Liver (tissue), 9 donors: ENCODE measurements around the gene FLNB. TPM values are rescaled to one million over a fixed set of nuclear protein-coding genes. Genes with fewer than 3 reads are reported as not detected.

Experiments used
- DNase-seq: peaks from one replicate; pipeline ENCODE4 v3.0.0-alpha.2; 2017; ENCODE audit warnings: low spot score
- H3K27ac ChIP-seq, 2 donors: one replicate each; pipeline ENCODE4 v1.7.0; 2013; ENCODE audit warnings: inconsistent platforms in 2 of 2, low read length in 2 of 2, control low read depth in 1 of 2, low read depth in 1 of 2, mild to moderate bottlenecking in 1 of 2
- H3K27me3 ChIP-seq, 4 donors: one replicate each; pipeline versions ENCODE4 v1.6.1 to v1.7.0; 2013; ENCODE audit warnings: low read length in 3 of 4, inconsistent platforms in 1 of 4, mild to moderate bottlenecking in 1 of 4, moderate library complexity in 1 of 4; ENCODE audit not compliant: control insufficient read depth in 4 of 4, insufficient read depth in 4 of 4
- H3K36me3 ChIP-seq, 4 donors: one replicate each; pipeline versions ENCODE4 v1.6.1 to v1.7.0; 2013; ENCODE audit warnings: low read length in 3 of 4, mild to moderate bottlenecking in 3 of 4, low read depth in 1 of 4, moderate library complexity in 1 of 4; ENCODE audit not compliant: control insufficient read depth in 4 of 4, insufficient read depth in 3 of 4
- H3K4me1 ChIP-seq, 4 donors: one replicate each; pipeline versions ENCODE4 v1.6.1 to v1.7.0; 2013; ENCODE audit warnings: low read length in 3 of 4, mild to moderate bottlenecking in 3 of 4, moderate library complexity in 1 of 4; ENCODE audit not compliant: control insufficient read depth in 4 of 4, insufficient read depth in 4 of 4
- H3K4me3 ChIP-seq, 3 donors: one replicate each; pipeline versions ENCODE4 v1.6.1 to v1.7.0; 2013; ENCODE audit warnings: low read length in 3 of 3, control low read depth in 1 of 3, low read depth in 1 of 3, mild to moderate bottlenecking in 1 of 3
- H3K9ac ChIP-seq, 2 donors: one replicate each; pipeline ENCODE4 v1.7.0; 2013; ENCODE audit warnings: low read length in 2 of 2, mild to moderate bottlenecking in 2 of 2, moderate library complexity in 2 of 2, control low read depth in 1 of 2, low read depth in 1 of 2
- H3K9me3 ChIP-seq, 4 donors: one replicate each; pipeline versions ENCODE4 v1.6.1 to v1.7.0; 2013; ENCODE audit warnings: low read length in 3 of 4; ENCODE audit not compliant: control insufficient read depth in 4 of 4
- ATF3 ChIP-seq: IDR thresholded peaks from 2 replicates; pipeline ENCODE4 v1.6.1; 2016; ENCODE audit warnings: antibody characterized with exemption
- EGR1 ChIP-seq, 2 donors: IDR thresholded peaks; 2 replicates each; pipeline ENCODE4 v1.6.1; 2016 to 2018; ENCODE audit warnings: antibody characterized with exemption in 2 of 2, low read depth in 2 of 2
- FOXA2 ChIP-seq: IDR thresholded peaks from 2 replicates; pipeline ENCODE4 v1.6.1; 2016; ENCODE audit warnings: antibody characterized with exemption
- HNF4A ChIP-seq, 2 donors: conservative IDR thresholded peaks; 2 replicates each; pipeline ENCODE4 v1.6.1; 2016; ENCODE audit warnings: antibody characterized with exemption in 2 of 2, mild to moderate bottlenecking in 2 of 2
- JUND ChIP-seq, 2 donors: IDR thresholded peaks; 2 replicates each; pipeline ENCODE4 v1.6.1; 2016; ENCODE audit warnings: antibody characterized with exemption in 2 of 2
- RAD21 ChIP-seq, 2 donors: IDR thresholded peaks; 2 replicates each; pipeline ENCODE4 v1.6.1; 2016; ENCODE audit warnings: antibody characterized with exemption in 2 of 2, mild to moderate bottlenecking in 2 of 2
- RXRA ChIP-seq, 2 donors: IDR thresholded peaks; 2 replicates each; pipeline ENCODE4 v1.6.1; 2017 to 2018; ENCODE audit warnings: antibody characterized with exemption in 2 of 2, mild to moderate bottlenecking in 1 of 2
- TAF1 ChIP-seq: conservative IDR thresholded peaks from 2 replicates; pipeline ENCODE4 v1.6.1; 2016; ENCODE audit warnings: antibody characterized with exemption, mild to moderate bottlenecking
- YY1 ChIP-seq: IDR thresholded peaks from 2 replicates; pipeline ENCODE4 v1.6.1; 2016; ENCODE audit warnings: antibody characterized with exemption, mild to moderate bottlenecking
- WGBS: extraction: QIAGEN DNeasy Blood & Tissue Kit; methylation state at CpG from one replicate; pipeline ENCODE4 v1.1.7; 2013; 5-methylcytosine and 5-hydroxymethylcytosine counted together
- polyA plus RNA-seq, 2 donors: library from polyadenylated mRNA; stranded (reverse) in 1 of 2; unstranded in 1 of 2; fragments of 200-250 nt in 1 of 2; fragments of >200 nt in 1 of 2; fragmentation: Nextera tagmentation in 1 of 2; extraction: Ambion mirVana in 1 of 2; gene quantifications; one replicate each; pipeline versions ENCODE4 v1.2.1 to v1.2.3, GENCODE V29; 2013 to 2015
- total RNA-seq, 2 donors: library from RNA; depleted of rRNA; stranded (reverse); fragments of >200 nt; gene quantifications; one replicate each; pipeline ENCODE4 v1.2.3, GENCODE V29; 2014
- TF ChIP-seq, protein P1 (sequence below): IDR thresholded peaks from 2 replicates; pipeline ENCODE4 v1.6.1; 2016; ENCODE audit warnings: antibody characterized with exemption
- TF ChIP-seq, protein P2 (sequence below): fragments of 150-350 bp; IDR thresholded peaks from 2 replicates; pipeline ENCODE4 v1.5.1; 2017; ENCODE audit warnings: improper control_type of control experiment, low read depth, low read length; ENCODE audit not compliant: missing input control
- TF ChIP-seq, protein P3 (sequence below): IDR thresholded peaks from 2 replicates; pipeline ENCODE4 v1.6.1; 2016; ENCODE audit warnings: antibody characterized with exemption
- donor health status: healthy.
- donor health status: healthy.
- donor health status: healthy.
- donor health status: healthy.
- donor health status: healthy.

FLNB gene
- total and polyA plus RNA-seq, 4 donors = 22.9 to 124 (median 44.3) TPM

- TF ChIP-seq JUND (IDR thresholded peaks at IDR 0.05) = no peak
- TF ChIP-seq EGR1 (IDR thresholded peaks at IDR 0.05; ENCODE audit: low read depth in 2 of 2) = no peak
- TF ChIP-seq, protein P1, sequence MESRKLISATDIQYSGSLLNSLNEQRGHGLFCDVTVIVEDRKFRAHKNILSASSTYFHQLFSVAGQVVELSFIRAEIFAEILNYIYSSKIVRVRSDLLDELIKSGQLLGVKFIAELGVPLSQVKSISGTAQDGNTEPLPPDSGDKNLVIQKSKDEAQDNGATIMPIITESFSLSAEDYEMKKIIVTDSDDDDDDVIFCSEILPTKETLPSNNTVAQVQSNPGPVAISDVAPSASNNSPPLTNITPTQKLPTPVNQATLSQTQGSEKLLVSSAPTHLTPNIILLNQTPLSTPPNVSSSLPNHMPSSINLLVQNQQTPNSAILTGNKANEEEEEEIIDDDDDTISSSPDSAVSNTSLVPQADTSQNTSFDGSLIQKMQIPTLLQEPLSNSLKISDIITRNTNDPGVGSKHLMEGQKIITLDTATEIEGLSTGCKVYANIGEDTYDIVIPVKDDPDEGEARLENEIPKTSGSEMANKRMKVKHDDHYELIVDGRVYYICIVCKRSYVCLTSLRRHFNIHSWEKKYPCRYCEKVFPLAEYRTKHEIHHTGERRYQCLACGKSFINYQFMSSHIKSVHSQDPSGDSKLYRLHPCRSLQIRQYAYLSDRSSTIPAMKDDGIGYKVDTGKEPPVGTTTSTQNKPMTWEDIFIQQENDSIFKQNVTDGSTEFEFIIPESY = no peak
- no peak for TF ChIP-seq TAF1
- no peak for TF ChIP-seq YY1
Observed at GRCh38 chr3:57989646-57990045, 18.6 kb upstream of the FLNB start (continued).

DNA sequence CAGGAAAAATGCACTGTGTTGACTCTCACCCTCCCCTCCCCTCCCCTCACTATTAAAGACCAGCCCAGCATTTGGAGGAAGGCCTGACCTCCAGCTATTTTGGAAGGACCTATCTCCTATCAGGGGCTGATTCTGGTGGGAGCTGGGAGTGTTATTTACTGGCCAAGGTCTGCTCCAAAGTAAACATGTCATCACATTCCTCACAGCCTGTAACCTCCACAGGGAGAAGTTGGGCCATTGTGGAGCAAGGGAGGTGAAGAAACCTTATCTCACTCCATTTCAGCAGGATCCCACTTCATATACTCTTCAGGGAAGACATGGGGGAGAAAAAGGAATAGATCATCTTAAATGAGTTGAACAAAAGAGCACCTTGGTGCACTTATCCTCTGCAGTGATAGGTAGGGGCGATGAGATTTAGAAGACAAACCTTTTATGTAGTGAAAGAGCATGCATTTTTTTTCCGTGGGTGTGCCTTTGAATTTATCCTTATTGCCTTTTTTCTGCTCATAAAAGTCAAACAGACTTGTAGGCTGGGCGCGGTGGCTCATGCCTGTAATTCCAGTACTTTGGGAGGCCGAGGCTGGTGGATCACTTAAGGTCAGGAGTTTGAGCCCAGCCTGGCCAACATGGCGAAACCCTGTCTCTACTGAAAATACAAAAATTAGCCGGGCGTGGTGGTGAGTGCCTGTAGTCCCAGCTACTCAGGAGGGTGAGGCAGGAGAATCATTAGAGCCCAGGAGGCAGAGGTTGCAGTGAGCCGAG is 15.6 kb upstream of the FLNB start:
- Histone ChIP-seq H3K4me1 (peaks cover 0 to 3% (median 0%) of the 10 kb centered on the region in 4 donors), H3K27ac (no peak overlapping the region), H3K4me3 (no peak overlapping the region), H3K27me3 (no peaks in the 10 kb centered on the region), H3K36me3 (no peaks in the 10 kb centered on the region), H3K9me3 (no peaks in the 10 kb centered on the region), H3K9ac (no peak overlapping the region)
- 85% methylated on average over 9 of the region's 9 CpGs for WGBS
- DNase-seq = no peak
- TF ChIP-seq HNF4A (conservative IDR thresholded peaks at IDR 0.05) (peak in 1 of 2 donors; percentile 16), RXRA (IDR thresholded peaks at IDR 0.05) (no peak), FOXA2 (peak; percentile 19)
- TF ChIP-seq, protein P2, sequence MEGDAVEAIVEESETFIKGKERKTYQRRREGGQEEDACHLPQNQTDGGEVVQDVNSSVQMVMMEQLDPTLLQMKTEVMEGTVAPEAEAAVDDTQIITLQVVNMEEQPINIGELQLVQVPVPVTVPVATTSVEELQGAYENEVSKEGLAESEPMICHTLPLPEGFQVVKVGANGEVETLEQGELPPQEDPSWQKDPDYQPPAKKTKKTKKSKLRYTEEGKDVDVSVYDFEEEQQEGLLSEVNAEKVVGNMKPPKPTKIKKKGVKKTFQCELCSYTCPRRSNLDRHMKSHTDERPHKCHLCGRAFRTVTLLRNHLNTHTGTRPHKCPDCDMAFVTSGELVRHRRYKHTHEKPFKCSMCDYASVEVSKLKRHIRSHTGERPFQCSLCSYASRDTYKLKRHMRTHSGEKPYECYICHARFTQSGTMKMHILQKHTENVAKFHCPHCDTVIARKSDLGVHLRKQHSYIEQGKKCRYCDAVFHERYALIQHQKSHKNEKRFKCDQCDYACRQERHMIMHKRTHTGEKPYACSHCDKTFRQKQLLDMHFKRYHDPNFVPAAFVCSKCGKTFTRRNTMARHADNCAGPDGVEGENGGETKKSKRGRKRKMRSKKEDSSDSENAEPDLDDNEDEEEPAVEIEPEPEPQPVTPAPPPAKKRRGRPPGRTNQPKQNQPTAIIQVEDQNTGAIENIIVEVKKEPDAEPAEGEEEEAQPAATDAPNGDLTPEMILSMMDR = no peak
- TF ChIP-seq, protein P1 = no peak
- TF ChIP-seq, protein P3, sequence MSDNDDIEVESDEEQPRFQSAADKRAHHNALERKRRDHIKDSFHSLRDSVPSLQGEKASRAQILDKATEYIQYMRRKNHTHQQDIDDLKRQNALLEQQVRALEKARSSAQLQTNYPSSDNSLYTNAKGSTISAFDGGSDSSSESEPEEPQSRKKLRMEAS = no peak

GRCh38 chr3:57998366-57999283 is 9.6 kb upstream of the FLNB start:
- WGBS = 42% methylated on average over 10 of the region's 10 CpGs
- Histone ChIP-seq H3K4me3 (no peak overlapping the region), H3K4me1 (peaks cover 0 to 6% (median 0%) of the 10 kb centered on the region in 4 donors), H3K27me3 (no peaks in the 10 kb centered on the region), H3K9me3 (no peaks in the 10 kb centered on the region), H3K36me3 (no peaks in the 10 kb centered on the region), H3K9ac (no peak overlapping the region), H3K27ac (no peak overlapping the region)
- TF ChIP-seq RAD21 (IDR thresholded peaks at IDR 0.05) = peak in 1 of 2 donors; percentile 29
- TF ChIP-seq ATF3 = no peak
- DNase-seq = no peak
